ENCODE measurements around the gene SEMA5A. TPM values are rescaled to one million over a fixed set of nuclear protein-coding genes. Genes with fewer than 3 reads are reported as not detected.
"Not testable (repeated sequence)": the region's sequence is repeated elsewhere in the genome, so short reads cannot be mapped to it uniquely, and the experiment has no call there.

Gene SEMA5A
- total RNA-seq, 1 donor from 2014 or later = under 0.01 TPM

DNA sequence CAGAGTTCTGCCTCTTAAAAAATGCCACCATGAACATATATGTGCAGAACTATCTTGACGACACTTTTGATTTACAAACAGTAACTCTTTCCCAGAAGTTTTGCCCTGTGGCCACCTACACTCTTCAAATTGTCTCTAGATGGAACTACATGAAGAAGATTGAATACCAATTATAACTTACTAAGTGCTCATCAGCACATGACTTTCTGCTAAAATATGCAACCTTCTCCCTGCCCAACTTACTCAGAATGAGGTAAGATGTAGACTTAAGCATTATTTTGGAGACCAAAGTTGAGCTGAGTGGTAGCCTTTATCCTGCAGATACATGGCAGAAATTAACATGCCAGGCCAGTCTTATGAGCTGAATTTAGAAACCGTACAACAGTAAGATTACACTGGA lies 105.4 kb downstream of the SEMA5A start:
- no peak for DNase-seq (ENCODE audit: low read depth in 2 of 2)

DNA sequence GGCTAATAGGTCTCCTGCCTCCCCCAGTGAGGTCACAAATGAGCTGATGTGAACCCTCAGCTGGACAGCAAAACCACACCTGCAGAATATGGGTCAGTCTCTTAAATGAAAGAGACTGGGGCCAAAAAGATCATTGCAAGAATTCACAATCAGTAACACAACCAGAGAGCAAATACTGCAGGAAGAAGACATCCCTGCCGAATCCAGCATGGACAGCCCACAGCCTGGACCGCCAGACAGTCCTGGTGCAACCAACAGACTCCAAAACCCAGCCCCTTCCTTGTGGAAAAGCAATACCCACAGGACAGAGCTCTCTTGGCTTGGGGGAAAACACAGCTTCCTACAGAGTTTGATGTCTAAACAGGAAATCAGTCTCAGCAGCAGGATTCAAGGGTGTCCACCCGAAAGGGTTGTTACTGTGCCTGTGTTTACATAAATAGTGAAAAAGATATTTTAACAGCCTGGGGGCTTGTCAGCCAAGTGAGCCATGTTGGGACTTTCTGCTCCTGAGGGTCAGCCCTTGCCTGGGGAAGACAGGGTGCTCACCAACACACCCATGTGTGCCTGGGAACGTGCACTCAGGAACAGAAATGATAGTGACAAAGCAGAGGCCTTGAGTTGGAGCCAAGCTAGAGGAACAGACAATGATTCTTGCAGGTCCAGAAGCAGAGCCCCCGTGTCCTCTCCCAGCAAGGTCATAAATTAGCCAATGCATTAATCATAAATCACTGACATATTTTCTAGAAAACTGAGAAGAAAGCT lies 106.2 kb downstream of the SEMA5A start:
- DNase-seq (ENCODE audit: low read depth in 2 of 2) = no peak

DNA sequence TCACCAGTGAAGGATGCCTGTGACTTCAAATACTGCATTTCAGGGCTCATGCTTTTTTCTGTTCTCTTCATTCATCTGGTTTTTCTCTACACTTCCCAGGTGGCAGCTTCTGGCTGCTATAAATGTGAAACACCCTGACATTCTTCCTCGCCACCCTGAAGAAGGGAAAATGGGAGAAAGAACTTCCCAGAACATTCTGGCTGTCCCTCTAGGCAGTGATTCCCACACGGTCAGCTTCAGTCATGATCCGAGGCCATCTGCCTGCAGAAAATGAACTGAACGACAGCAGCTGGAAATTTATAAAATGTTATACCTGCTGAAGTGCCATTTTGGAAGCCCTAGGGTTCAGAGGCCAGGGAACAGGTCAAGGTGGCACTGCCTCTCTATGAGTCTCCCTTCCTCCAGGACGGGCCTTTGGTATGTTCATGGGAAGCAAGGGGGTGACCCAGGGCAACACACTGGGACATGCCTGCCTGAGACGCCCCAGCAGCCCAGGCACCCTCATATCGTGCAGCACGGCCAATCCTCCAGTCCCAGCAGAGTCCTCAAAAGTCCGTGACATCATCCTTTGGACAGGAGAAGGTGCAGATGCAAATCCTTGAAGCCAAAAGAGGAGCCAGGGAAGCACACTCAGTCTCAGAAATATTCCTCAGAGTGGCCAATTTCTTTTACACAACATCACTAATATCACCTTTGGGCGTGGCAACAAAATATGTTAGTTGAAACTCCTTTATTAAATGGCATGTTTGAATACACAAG lies 107.1 kb downstream of the SEMA5A start:
- DNase-seq (ENCODE audit: low read depth in 2 of 2) = no peak

DNA sequence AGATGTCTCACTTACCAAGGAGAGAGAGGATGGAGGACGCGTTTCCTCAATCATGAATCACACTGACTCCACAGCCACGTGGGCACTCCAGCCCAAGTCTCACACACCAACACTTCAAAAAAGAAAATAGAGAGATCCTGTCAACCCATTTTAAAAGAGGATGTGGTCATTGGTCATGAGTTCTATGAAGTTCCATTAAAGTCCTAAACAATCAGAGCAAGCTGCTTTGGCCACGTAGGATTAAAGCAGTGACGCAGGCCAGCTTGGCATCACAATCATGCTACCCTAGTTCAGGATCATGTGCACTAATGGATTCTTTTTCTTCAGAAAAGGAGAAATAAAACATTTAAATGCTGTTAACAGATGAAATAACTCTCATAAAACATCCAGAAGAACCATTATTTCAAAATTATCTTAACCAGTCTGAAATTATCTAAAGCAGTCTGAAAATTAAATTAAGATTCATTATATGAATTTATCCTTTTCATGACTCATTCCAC lies 108.1 kb downstream of the SEMA5A start:
- peak in 1 of 2 donors; percentile 18 for DNase-seq (ENCODE audit: low read depth in 2 of 2)

DNA sequence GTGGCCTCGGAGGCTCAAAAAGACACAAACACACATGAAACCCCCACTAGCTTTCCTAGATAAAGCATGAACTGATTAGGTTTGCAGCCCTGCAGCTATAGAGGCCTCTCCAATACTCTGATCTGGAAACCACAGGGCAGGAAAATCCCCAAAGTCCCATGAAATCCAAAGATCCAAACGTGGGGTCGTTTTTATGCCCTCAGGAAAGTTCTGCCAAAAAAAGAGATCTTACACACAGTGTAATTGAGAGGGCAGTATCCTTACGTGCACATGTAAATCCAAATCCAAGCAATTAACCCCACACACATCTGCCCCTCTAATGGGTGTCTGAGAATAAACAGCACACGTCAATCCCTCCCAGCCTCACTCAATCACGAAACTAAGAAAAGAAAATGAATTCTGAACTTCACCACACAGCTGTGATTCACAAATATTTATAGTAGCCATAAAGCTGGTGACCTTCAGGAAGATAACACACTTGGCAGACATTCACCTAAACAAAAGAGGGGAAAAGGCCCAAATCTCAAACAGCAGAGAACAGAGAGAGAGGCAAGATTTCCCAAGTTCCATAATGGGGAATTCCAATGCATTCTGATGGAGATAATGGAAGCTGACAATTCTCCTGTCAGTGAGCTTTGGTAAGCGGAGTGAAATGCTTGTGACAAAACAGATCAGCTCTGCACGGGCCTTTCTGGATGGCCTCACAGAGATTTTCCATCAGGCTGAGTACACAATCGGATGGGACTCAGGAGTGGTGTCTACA lies 114.2 kb downstream of the SEMA5A start:
- peak in 1 of 2 donors; percentile 2 for DNase-seq (ENCODE audit: low read depth in 2 of 2)

DNA sequence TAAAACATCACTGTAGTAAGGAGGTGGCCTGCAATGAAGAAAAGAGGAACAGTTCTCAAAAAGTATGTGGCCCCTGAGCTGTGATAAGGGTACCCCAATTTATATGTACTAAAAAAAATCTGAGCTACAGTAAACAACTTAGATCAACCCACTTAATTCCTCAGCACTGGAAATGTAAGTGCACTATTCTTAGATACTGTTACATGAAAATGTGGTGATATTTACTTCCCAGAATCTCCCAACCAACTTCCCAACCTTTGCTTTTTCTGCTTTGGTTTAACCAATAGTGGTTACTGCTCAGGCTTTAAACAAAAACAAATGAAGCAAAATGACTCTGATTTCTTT lies 114.8 kb downstream of the SEMA5A start:
- no peak for DNase-seq (ENCODE audit: low read depth in 2 of 2)

DNA sequence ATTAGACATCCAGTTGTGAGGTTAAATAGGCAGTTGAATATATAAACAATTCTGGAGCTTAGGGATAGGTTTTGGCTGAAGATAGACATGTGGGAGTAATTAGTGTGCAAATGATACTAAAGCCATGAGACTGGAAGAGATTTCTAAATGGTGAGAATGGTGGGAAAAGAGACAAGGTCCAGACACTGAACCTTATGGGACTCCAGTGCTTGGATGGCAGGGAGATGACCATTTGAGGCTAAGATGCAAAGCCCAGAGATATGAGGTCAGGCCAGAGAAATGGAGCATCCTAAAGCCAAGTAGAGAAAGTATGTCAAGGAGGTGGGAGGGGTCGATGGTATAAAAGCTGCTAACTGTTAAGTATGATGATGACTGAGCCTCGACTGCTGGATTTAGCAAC lies 115.6 kb downstream of the SEMA5A start:
- no peak for DNase-seq (ENCODE audit: low read depth in 2 of 2)

DNA sequence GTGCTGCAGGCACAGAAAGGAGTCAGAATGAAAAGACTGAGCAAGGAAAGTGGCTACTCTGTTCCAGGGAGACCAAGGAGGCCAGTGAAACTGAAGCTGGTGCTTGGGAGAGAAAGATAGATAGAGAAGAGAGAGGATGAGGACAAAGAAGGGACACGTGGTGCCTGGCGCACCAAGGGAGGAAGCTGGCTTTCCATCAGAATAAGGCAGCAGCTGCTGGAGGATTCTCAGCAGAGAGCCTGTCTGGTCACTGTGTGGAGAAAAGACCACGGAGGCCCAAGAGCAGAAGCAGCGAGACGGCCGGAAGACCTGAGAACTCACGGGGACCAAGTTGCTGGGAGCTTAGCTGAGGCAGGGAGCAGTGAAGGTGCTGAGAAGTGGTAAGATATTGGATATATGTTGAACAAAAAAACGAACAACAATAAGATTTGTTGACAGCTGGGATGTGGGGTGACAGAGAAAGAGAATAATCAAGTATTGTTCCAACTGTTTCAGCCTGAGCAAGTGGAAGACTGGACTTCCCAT lies 116.1 kb downstream of the SEMA5A start:
- DNase-seq (ENCODE audit: low read depth in 2 of 2) = no peak

DNA sequence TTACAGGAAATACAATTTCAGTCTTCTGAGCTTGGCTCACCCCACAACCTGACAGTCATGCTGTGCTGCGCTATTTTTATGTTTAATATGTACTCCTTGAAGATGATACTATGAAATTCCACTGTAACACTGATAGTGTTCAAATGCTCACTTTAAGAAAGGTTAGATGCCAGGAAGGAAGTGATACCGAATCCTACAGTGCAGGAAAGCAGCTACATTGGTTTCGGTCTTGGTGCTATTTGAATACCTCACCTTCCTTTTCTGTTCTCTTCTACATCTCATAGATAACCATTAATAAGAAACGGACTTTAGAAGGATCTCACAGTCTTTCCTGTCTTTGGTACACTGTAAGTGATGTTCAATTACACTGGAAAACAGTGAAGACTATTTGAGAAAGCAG lies 117.6 kb downstream of the SEMA5A start:
- DNase-seq (ENCODE audit: low read depth in 2 of 2) = no peak

DNA sequence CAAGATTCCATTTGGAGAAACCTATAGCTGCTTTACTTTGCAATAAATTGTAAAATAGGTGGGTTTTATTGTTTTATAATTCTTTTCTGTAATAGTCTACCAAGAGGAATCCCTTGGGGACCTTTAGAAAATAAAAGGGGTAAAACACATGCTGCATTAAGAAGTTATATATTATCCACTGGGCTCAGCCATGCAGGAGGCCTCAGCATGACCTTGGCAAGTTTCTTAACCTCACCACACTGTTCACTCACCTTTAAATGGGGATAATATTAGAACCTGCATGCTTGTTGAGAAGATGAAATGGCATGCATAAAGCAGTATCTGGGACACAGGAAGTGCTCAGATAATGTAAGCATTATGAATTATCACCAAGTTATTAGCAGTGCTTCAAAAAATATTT lies 120.2 kb downstream of the SEMA5A start:
- DNase-seq (ENCODE audit: low read depth in 2 of 2) = no peak

DNA sequence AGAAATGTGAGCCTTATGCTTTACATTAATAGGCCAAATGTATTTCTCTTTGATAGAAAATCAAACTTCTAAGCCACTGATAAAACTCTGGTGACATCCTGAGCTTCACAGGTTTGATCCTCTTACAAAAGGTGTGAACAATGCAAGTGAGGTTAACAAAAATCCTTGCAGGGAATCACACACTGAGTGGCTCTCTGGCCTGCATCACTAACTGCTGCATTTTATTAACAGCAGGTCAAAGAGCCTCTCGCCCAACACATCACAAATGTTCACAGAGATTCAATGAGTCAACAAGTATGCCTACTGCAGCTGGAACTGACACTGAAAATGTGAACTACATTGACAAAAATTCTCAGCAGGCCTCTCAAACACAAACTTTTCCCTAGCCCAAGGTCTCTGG lies 122.3 kb downstream of the SEMA5A start:
- no peak for DNase-seq (ENCODE audit: low read depth in 2 of 2)

DNA sequence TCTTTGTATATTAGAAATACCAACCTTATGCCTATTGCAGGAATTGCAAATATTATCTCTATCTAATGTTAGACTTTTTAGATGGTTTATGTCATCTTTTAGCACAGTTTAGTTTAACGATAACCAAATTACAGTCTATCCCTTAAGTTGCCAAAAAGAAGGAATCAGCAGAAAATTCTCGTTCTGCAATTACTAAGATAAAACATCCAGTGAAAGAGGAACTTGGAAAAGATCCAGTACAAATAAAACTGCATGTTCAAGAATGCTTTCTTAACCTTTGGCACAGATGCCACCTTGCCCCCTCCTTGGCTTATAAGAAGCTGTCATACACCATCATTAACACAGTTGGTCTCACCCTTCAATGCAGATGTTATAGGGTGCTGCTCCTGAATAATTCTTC lies 124.0 kb downstream of the SEMA5A start:
- no peak for DNase-seq (ENCODE audit: low read depth in 2 of 2)

DNA sequence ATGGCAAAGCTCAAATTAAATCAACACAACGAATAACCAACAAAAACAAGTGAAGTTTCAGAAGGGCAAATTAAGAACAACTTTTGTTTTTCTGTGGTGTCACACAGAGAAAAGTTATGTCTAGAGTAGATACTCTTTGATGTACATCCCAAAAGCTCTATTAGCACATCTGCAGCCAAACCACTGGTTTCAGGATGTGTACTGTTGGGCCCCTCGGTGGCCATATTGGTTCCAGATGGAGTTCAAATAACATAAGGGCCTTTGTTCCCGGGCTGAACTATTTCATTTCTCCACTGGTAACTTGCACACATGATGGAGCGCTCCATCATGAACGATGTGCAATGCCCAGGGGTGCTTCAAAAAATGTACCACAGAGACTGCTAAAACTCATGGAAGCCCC lies 126.1 kb downstream of the SEMA5A start:
- no peak for DNase-seq (ENCODE audit: low read depth in 2 of 2)

DNA sequence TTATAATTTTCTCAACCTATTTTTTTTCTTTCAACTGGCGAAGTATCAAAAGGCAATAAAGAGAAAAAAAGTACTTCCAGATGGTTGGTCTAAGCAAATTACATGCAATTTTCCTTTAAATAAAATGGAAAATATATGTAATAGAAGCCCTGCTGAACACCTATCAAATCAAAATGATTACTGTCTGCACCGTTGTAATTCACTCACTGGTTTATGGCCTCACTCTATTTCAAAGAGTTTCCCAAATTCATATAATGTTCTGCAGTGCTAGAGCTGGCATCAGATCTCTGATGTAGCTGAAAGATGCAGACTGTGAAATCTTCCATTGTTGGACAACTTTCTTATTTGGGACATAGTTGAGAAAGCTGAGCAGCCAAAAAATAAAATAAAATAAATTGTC lies 130.3 kb downstream of the SEMA5A start:
- DNase-seq (ENCODE audit: low read depth in 2 of 2) = no peak

DNA sequence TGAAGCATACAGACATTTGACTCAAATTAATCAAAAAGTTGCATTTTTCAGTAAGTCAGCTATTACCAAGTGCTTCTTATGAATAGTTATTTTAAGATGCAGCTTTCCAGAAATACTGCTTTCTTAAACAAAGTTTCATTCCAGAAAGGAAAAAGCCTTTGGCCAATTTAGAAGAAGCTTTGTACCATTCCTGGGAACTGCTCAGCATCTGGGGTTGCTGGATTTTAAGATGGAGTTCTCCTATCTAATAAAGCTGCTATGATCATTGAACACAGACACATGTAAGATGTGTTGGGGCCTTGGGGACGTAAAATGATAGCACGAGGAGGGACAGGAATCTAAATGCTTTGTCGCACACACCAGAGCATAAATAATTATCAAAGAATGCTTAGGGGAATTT lies 130.8 kb downstream of the SEMA5A start:
- no peak for DNase-seq (ENCODE audit: low read depth in 2 of 2)

DNA sequence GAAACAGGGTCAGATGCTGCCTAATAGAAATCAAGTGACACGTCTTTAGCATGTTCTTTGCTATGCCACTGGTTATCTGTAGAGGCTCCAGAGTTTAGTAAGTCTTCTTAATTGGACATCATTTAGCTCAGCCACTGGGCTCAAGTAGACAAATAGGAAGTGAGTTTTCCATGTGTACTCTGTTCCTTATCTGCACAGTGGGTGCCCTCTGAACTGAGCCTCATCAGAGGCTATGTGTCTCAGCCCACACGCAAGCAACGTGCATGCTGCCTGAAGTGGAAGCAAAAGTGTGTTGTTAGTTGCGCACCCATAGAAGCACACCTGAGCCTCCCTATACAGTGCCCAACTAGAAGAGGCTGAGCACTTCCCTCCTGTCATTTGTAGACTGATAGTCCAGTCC lies 134.7 kb downstream of the SEMA5A start:
- DNase-seq (ENCODE audit: low read depth in 2 of 2) = no peak

DNA sequence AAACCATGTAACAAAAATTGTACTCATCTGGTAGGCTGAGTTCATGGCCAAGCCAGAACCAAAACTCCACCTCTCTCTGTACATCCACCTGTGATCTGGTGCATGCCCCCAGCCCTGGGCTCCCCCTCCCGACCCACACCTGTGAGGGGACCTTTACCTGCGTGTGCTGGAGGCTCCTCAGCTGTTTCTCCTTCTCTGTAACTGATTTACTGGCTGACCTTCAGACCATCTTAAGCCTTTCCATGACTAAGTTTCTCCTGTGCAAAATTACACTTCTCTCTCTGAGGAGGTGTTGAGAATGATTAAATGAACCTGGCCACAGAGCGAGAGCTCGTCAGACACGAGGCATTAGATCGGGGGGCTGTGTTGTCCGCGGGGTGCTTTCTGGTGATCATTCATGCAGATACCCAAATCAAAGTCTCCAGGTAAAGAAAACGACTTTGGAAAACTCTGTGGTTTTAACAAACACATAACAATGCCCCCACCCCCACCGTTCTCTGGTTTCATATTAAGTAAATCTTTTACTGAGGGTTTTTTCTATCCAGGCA lies 136.4 kb downstream of the SEMA5A start:
- DNase-seq (ENCODE audit: low read depth in 2 of 2) = no peak

DNA sequence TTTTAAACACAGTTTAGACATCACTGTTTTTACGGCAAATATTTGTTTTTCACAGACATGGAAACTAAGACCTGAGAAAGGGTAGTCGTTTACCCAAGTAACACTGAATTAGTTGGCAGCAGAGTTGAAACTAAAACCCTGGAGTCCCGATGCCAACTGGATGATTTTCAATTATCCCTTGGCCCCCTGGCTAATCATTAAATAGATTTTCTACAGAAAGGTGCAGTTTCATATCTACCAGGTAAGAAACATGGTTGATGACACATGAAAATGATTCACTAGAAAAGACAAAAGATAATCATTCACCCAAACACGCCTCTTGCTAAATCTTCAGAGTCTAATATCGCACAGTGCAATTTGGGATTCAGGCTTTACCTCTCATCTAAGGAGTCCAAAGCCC lies 136.9 kb downstream of the SEMA5A start:
- DNase-seq (ENCODE audit: low read depth in 2 of 2) = no peak

DNA sequence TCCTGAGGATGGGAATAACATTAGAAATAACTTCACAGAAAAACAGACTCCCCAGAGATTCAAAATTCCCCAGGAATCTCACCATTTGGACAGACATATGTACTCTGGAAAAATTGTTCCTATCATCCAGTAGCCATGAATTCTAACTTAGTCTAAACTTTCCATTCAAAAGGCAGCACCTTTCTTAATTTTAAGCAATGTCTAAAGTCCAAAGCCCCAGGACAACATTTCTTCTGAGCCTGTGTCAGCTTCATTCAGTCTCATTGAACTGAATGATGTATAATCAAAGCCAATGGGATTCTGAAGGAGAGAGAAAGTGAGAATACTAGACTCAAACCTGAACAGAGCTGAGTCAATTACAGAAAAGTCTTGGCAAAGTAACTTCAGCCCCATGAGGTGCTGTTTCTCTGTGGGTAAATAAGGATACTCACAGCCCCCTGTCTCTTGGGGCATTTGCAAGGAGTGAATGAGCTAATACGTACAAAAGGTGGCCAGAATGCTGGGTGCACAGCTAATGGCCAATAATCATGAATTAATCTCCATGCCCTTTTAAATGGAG lies 140.6 kb downstream of the SEMA5A start:
- no peak for DNase-seq (ENCODE audit: low read depth in 2 of 2)

DNA sequence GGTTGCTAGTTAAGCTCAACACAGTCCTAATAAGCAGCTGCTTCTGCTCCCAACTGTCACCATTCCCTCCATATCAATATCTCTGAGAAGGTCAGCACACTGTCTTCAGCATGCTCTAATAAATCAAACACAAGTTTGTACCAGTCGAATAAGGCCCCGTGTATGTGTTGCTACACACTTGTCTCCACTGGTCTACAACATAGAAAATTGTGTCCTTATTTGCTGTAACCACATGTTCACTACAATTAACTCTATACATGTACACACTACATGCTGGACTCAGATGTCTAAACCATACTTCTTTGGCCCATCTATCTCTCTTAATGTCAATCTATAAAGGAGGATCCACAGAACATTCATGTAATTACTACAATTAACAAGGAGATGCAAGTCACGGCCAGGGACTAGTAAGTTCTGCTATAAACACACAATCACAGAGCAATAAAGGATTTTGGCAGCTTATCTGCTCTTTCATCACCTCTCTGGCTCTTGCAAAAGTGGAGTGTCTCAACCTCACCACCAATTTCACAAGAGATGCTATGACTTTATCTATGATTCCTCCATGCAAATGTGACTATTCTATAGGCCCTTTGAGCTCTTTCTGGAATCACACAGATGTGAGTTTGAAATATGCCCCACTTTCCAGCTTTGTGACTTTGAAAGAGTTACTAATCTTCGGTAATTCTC lies 143.9 kb downstream of the SEMA5A start:
- no peak for DNase-seq (ENCODE audit: low read depth in 2 of 2)

DNA sequence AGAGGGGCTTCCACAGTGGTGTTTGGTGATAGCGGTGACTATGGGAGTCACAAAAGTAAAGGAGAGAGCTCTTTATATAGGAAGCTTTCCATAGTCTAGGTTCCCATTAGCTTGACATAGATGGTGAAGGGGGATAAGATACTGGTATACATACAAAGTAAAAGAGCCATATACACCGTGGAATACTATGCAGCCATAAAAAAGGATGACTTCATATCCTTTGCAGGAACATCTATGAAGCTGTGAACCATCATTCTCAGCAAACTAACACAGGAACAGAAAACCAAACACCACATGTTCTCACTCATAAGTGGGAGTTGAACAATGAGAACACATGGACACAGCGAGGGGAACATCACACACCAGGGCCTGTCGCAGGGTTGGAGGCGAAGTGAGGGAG lies 146.1 kb downstream of the SEMA5A start:
- not testable (repeated sequence) for DNase-seq (ENCODE audit: low read depth in 2 of 2)
